Ovary (tissue), 9 donors: ENCODE results near the gene BRD4. TPM values are rescaled to one million over a fixed set of nuclear protein-coding genes. Genes with fewer than 3 reads are reported as not detected.

Experiments
- DNase-seq, 5 donors: peaks; one replicate each; pipeline ENCODE4 v3.0.0-alpha.2; 2019 to 2020
- H3K27ac ChIP-seq, 2 donors: fragments of 200-600 bp; one replicate each; pipeline versions ENCODE4 v1.5.1 to v1.8.0; 2019 to 2022
- H3K27me3 ChIP-seq: fragments of 200-600 bp; one replicate; pipeline ENCODE4 v1.8.0; 2022
- H3K36me3 ChIP-seq: fragments of 200-600 bp; sonication (generic); one replicate; pipeline ENCODE4 v1.5.1; 2019
- H3K4me1 ChIP-seq: one replicate; pipeline ENCODE4 v1.8.1; 2013; ENCODE audit warnings: mild to moderate bottlenecking, moderate library complexity; ENCODE audit not compliant: insufficient read depth
- H3K4me3 ChIP-seq: fragments of 200-600 bp; sonication (generic); one replicate; pipeline ENCODE4 v1.5.1; 2017
- H3K9me3 ChIP-seq, 2 donors: fragments of 200-600 bp in 1 of 2; sonication (generic) in 1 of 2; one replicate each; pipeline versions ENCODE4 v1.5.1 to v1.8.1; 2013 to 2019; ENCODE audit warnings: mild to moderate bottlenecking in 1 of 2, moderate library complexity in 1 of 2
- EP300 ChIP-seq: sonication (generic); formaldehyde crosslinking; IDR thresholded peaks from one replicate; pipeline ENCODE4 v1.6.1; 2017; ENCODE audit warnings: antibody characterized with exemption
- POLR2A ChIP-seq: fragments of 450-650 bp; IDR thresholded peaks from one replicate; pipeline ENCODE4 v1.6.1; 2017; ENCODE audit warnings: antibody characterized with exemption, mild to moderate bottlenecking, moderate library complexity
- WGBS, 3 donors: extraction: QIAGEN DNeasy Blood & Tissue Kit in 1 of 3; methylation state at CpG; one replicate each; pipeline versions ENCODE4 v1.1.5 to v1.1.7; 2013 to 2017; 5-methylcytosine and 5-hydroxymethylcytosine counted together
- intact Hi-C, 4 donors: fragments of 100-400 bp; cut with DNase I; formaldehyde crosslinking; loops; one replicate each; pipeline versions ENCODE4 v1.11.0 to v1.15.1; 2022 to 2023
- polyA plus RNA-seq, 2 donors: library from polyadenylated mRNA; stranded (reverse); fragments of 200-250 nt in 1 of 2; fragments of 350-450 nt in 1 of 2; fragmentation: Illumina TruSeq in 1 of 2; extraction: RNeasy Lipid Tissue Mini Kit (QIAGEN cat#74804) in 1 of 2; gene quantifications; one replicate each; pipeline ENCODE4 v1.2.3, GENCODE V29; 2013 to 2014
- total RNA-seq, 7 donors: library from RNA; depleted of rRNA in 2 of 7; stranded (reverse); fragments of >200 nt in 2 of 7; fragmentation: NEBNext Ultra II Directional in 3 of 7; extraction: Animal tissue kit (Norgen Biotek cat#: 25700) in 3 of 7; gene quantifications; one replicate each; pipeline versions ENCODE4 v1.1.0 to v1.2.4, GENCODE V29; 2016 to 2023
- TF ChIP-seq, protein P1 (sequence below), 3 donors: fragments of 450-650 bp in 2 of 3; fragments of 200-600 bp in 1 of 3; IDR thresholded peaks; one replicate each; pipeline versions ENCODE4 v1.5.1 to v1.8.0; 2016 to 2022; ENCODE audit warnings: antibody characterized with exemption in 3 of 3, mild to moderate bottlenecking in 1 of 3
- donor health status: DM: no; HTN: no; CAD: no; lungs with moderate emphysema.
- donor health status: DM: no; HTN: no; CAD: no.
- donor health status: Bipolar disorder and iron deficiency.
- donor health status: DM: yes; HTN: yes; CAD: no.
- donor health status: DM: no; HTN: no; CAD: no.
- donor health status: DM: yes; HTN: yes; CAD: no.

Gene BRD4
- total and polyA plus RNA-seq, 9 donors, result 19.6 to 127 (median 90.4) TPM

DNA sequence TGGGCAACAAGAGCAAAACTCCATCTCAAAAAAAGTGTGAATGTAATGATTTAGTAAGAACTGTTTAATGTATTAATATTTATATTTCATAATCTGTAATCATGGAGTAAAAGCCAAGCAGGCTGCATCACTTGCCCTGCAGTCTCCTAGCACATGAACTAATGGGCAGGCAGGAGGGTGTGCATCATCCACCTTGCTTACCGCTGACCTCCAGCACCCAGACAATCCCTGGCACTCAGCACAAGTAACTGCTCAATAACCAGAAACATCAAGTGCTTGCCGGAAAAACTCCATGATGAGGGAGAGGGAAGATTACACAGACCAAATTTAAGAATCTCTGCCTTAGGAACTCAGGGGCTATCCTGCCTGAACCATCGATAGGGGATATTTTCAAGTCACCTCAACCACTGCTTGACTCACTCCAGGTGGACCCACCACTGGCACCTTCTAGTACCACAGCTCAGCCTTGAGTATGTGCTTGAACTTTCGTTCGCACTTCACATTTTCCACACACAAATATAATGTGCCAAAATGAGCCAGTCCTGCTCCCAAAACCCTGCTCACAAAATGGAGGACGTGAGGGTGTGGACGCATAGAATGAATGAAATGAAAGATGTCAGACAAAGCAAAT lies 18.6 kb downstream of the BRD4 start:
- intact Hi-C loops, result no loop called here
- H3K27ac ChIP-seq, result no peak overlapping the region
- DNase-seq, result no peak
- no peaks in the 10 kb centered on the region for H3K27me3 ChIP-seq
- no peaks in the 10 kb centered on the region for H3K9me3 ChIP-seq
- peaks cover 31% of the 10 kb centered on the region for H3K4me1 ChIP-seq
- WGBS, 3 donors, result 76 to 79% (median 79%) methylated on average over 7 of the region's 7 CpGs
- H3K4me3 ChIP-seq, result no peak overlapping the region
- TF ChIP-seq, protein P1, sequence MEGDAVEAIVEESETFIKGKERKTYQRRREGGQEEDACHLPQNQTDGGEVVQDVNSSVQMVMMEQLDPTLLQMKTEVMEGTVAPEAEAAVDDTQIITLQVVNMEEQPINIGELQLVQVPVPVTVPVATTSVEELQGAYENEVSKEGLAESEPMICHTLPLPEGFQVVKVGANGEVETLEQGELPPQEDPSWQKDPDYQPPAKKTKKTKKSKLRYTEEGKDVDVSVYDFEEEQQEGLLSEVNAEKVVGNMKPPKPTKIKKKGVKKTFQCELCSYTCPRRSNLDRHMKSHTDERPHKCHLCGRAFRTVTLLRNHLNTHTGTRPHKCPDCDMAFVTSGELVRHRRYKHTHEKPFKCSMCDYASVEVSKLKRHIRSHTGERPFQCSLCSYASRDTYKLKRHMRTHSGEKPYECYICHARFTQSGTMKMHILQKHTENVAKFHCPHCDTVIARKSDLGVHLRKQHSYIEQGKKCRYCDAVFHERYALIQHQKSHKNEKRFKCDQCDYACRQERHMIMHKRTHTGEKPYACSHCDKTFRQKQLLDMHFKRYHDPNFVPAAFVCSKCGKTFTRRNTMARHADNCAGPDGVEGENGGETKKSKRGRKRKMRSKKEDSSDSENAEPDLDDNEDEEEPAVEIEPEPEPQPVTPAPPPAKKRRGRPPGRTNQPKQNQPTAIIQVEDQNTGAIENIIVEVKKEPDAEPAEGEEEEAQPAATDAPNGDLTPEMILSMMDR (IDR thresholded peaks at IDR 0.05), result no peak
- TF ChIP-seq POLR2A, result no peak
- no peak for TF ChIP-seq EP300
- H3K36me3 ChIP-seq, result no peaks in the 10 kb centered on the region

DNA sequence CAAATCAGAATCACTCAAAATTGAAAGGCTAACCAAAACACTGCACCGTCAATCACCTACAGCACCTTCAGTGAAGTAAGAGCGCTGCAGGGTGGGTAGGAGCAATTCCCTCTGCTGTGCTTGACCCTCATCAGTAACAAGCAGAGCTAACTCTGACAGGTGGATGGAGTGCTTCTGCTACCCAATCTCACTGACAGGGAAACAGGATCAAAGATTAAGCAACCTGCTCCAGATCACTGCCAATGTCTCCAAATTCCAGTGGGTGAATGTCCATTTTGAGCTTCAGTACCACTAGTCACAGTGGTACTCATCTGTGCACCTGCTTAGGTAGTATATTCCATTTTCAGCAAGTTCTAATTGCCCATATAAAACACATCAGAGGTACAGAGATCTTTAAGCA lies 25.2 kb downstream of the BRD4 start:
- Histone ChIP-seq H3K4me3 (no peak overlapping the region), H3K9me3 (no peaks in the 10 kb centered on the region), H3K4me1 (peaks cover 22% of the 10 kb centered on the region), H3K27me3 (no peaks in the 10 kb centered on the region), H3K27ac (no peak overlapping the region), H3K36me3 (no peaks in the 10 kb centered on the region)
- no peak for DNase-seq
- 94 to 100% (median 97%) methylated on average over 2 of the region's 2 CpGs for WGBS, 3 donors
- intact Hi-C loops, result no loop called here
- TF ChIP-seq EP300, result no peak
- TF ChIP-seq, protein P1 (IDR thresholded peaks at IDR 0.05), result no peak
- no peak for TF ChIP-seq POLR2A

DNA sequence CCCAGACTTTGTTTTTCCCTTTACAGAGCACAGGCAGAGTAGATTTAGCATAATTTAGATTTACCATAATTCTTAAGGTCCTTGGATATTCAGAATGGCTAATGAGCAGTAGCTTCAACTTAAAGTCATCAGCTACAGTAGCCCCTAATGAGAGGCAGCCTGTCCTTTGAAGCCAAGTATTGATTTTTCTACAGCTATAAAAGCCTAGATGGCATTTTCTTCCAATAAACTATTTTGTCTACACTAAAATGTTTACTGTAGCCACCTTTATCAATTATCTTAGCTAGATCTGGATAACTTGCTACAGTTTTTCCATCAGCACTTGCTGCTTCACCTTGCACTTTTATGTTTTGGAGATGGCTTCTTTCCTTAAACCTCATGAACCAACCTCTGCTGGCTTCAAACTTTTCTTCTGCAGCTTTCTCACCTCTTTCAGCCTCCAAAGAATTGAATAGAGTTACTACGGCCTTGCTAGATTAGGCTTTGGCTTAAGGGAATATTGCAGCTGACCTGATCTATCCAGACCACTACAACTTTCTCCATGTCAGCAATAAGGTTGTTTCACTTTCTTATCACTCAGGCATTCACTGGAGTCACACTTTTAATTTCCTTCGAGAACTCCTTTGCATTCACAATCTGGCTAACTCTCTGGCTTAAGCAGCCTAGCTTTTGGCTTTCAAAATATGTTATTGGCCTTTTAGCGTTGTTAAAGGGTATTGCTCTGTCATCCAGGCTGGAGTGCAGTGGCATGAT lies 26.6 kb downstream of the BRD4 start:
- DNase-seq, result no peak
- WGBS, 3 donors, result 58 to 62% (median 60%) methylated on average over 3 of the region's 3 CpGs
- intact Hi-C loops, result no loop called here
- Histone ChIP-seq H3K9me3 (no peaks in the 10 kb centered on the region), H3K4me1 (peaks cover 22% of the 10 kb centered on the region), H3K36me3 (no peaks in the 10 kb centered on the region), H3K4me3 (no peak overlapping the region), H3K27me3 (no peaks in the 10 kb centered on the region), H3K27ac (no peak overlapping the region)
- TF ChIP-seq EP300 (no peak), POLR2A (no peak)
- TF ChIP-seq, protein P1 (IDR thresholded peaks at IDR 0.05), result no peak

DNA sequence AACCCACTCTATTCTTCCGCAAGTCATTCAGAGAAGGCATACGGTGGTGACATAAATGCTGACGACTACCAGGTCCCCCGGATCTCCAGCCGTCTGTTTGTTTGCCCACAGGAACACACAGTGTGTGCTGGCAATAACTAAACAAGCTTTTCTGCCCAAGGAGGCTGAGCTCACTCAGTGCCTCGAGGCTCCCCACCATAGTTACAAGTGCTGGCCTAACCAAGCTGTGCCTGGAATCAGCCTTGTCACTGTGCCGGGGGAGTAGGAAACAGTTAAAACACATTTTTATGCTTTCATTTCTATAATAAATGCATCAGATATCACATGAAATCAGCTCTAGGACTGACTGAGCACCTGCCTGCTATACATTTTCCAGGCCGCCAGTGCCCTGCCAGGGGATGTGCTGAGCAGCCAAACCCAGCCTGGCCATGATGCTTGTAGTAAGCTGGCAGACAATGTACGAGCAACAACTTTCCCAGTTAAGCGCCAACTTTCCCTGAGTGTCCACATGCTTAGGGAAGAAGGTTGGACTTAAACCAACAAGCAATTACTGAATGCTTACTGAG lies 28.1 kb downstream of the BRD4 start:
- DNase-seq, result no peak
- intact Hi-C loops, result no loop called here
- Histone ChIP-seq H3K27ac (no peak overlapping the region), H3K27me3 (no peaks in the 10 kb centered on the region), H3K36me3 (no peaks in the 10 kb centered on the region), H3K9me3 (no peaks in the 10 kb centered on the region), H3K4me3 (no peak overlapping the region), H3K4me1 (peaks cover 28% of the 10 kb centered on the region)
- TF ChIP-seq EP300, result no peak
- no peak for TF ChIP-seq POLR2A
- TF ChIP-seq, protein P1 (IDR thresholded peaks at IDR 0.05), result no peak
- 63 to 65% (median 64%) methylated on average over 10 of the region's 10 CpGs for WGBS, 3 donors
